ENCODE data around the gene UCN2. TPM values are rescaled to one million over a fixed set of nuclear protein-coding genes. Genes with fewer than 3 reads are reported as not detected.

Gene UCN2
- total and polyA plus RNA-seq, 2 donors from 2014 or later, result not detected

- Histone ChIP-seq H3K36me3 (ENCODE audit: control insufficient read depth in 2 of 3, insufficient read depth in 3 of 3, low read length in 3 of 3) (no peaks in the 10 kb centered on the region), H3K9me3 (ENCODE audit: control insufficient read depth in 2 of 3, insufficient read depth in 1 of 3, low read length in 3 of 3) (no peaks in the 10 kb centered on the region), H3K27ac (ENCODE audit: low read depth in 2 of 2, low read length in 2 of 2) (no peak overlapping the region), H3K4me1 (ENCODE audit: control insufficient read depth in 2 of 3, insufficient read depth in 2 of 3, low read depth in 1 of 3, low read length in 3 of 3) (no peaks in the 10 kb centered on the region), H3K4me3 (ENCODE audit: low read length in 3 of 3) (no peak overlapping the region), H3K9ac (ENCODE audit: low read length in 3 of 3) (no peak overlapping the region), H3K27me3 (ENCODE audit: control insufficient read depth, insufficient read depth, low read length) (no peaks in the 10 kb centered on the region)
- DNase-seq, result peak in 1 of 5 donors; percentile 15
- intact Hi-C loops (cut with DNase I), result no loop called here
- no peak for FAIRE-seq
- no peak for TF ChIP-seq CTCF (IDR thresholded peaks at IDR 0.05; ENCODE audit: borderline replicate concordance, extremely low read depth, insufficient read depth)
Observed at GRCh38 chr3:48528754-48529153, 34.8 kb downstream of the UCN2 start.

GRCh38 chr3:48528048-48528447, 35.5 kb downstream of the UCN2 start:
- intact Hi-C loops (cut with DNase I), result no loop called here
- no peak for FAIRE-seq
- H3K9ac ChIP-seq (ENCODE audit: low read length in 3 of 3), result no peak overlapping the region
- H3K4me3 ChIP-seq (ENCODE audit: low read length in 3 of 3), result no peak overlapping the region
- no peak for TF ChIP-seq CTCF (IDR thresholded peaks at IDR 0.05; ENCODE audit: borderline replicate concordance, extremely low read depth, insufficient read depth)
- peak in 1 of 5 donors; percentile 7 for DNase-seq
- H3K27ac ChIP-seq (ENCODE audit: low read depth in 2 of 2, low read length in 2 of 2), result no peak overlapping the region
- H3K4me1 ChIP-seq (ENCODE audit: control insufficient read depth in 2 of 3, insufficient read depth in 2 of 3, low read depth in 1 of 3, low read length in 3 of 3), result no peaks in the 10 kb centered on the region
- H3K27me3 ChIP-seq (ENCODE audit: control insufficient read depth, insufficient read depth, low read length), result no peaks in the 10 kb centered on the region
- no peaks in the 10 kb centered on the region for H3K9me3 ChIP-seq (ENCODE audit: control insufficient read depth in 2 of 3, insufficient read depth in 1 of 3, low read length in 3 of 3)
- H3K36me3 ChIP-seq (ENCODE audit: control insufficient read depth in 2 of 3, insufficient read depth in 3 of 3, low read length in 3 of 3), result no peaks in the 10 kb centered on the region

GRCh38 chr3:48524970-48525369, 38.6 kb downstream of the UCN2 start:
- Histone ChIP-seq H3K4me1 (ENCODE audit: control insufficient read depth in 2 of 3, insufficient read depth in 2 of 3, low read depth in 1 of 3, low read length in 3 of 3) (no peaks in the 10 kb centered on the region), H3K27me3 (ENCODE audit: control insufficient read depth, insufficient read depth, low read length) (no peaks in the 10 kb centered on the region), H3K27ac (ENCODE audit: low read depth in 2 of 2, low read length in 2 of 2) (no peak overlapping the region), H3K9ac (ENCODE audit: low read length in 3 of 3) (no peak overlapping the region), H3K4me3 (ENCODE audit: low read length in 3 of 3) (no peak overlapping the region), H3K9me3 (ENCODE audit: control insufficient read depth in 2 of 3, insufficient read depth in 1 of 3, low read length in 3 of 3) (no peaks in the 10 kb centered on the region), H3K36me3 (ENCODE audit: control insufficient read depth in 2 of 3, insufficient read depth in 3 of 3, low read length in 3 of 3) (no peaks in the 10 kb centered on the region)
- intact Hi-C loops (cut with DNase I), result no loop called here
- TF ChIP-seq CTCF (IDR thresholded peaks at IDR 0.05; ENCODE audit: borderline replicate concordance, extremely low read depth, insufficient read depth), result no peak
- FAIRE-seq (no peak), DNase-seq (peak in 1 of 5 donors; percentile 61)

GRCh38 chr3:48521635-48522034, 41.9 kb downstream of the UCN2 start:
- Histone ChIP-seq H3K4me1 (ENCODE audit: control insufficient read depth in 2 of 3, insufficient read depth in 2 of 3, low read depth in 1 of 3, low read length in 3 of 3) (no peaks in the 10 kb centered on the region), H3K36me3 (ENCODE audit: control insufficient read depth in 2 of 3, insufficient read depth in 3 of 3, low read length in 3 of 3) (no peaks in the 10 kb centered on the region), H3K4me3 (ENCODE audit: low read length in 3 of 3) (no peak overlapping the region), H3K27ac (ENCODE audit: low read depth in 2 of 2, low read length in 2 of 2) (no peak overlapping the region), H3K9ac (ENCODE audit: low read length in 3 of 3) (no peak overlapping the region), H3K27me3 (ENCODE audit: control insufficient read depth, insufficient read depth, low read length) (no peaks in the 10 kb centered on the region), H3K9me3 (ENCODE audit: control insufficient read depth in 2 of 3, insufficient read depth in 1 of 3, low read length in 3 of 3) (no peaks in the 10 kb centered on the region)
- intact Hi-C loops (cut with DNase I), result no loop called here
- no peak for TF ChIP-seq CTCF (IDR thresholded peaks at IDR 0.05; ENCODE audit: borderline replicate concordance, extremely low read depth, insufficient read depth)
- FAIRE-seq, result no peak
- DNase-seq, result no peak

Data from kidney (tissue), 14 donors.